HEK293 (cell line): ENCODE measurements around the gene CYP51A1.

Experiments used
- CTCF ChIA-PET: fragments of 350-600 bp; formaldehyde crosslinking; extraction: SDS; loops from one replicate; lab custom pipeline; 2021; ENCODE audit warnings: antibody characterized with exemption; lab: Yijun Ruan, JAX
- POLR2A ChIA-PET: fragments of 300-600 bp; formaldehyde crosslinking; extraction: SDS; loops from one replicate; lab custom pipeline; 2020; ENCODE audit warnings: antibody characterized with exemption, inconsistent platforms; lab: Yijun Ruan, JAX
- H3K27ac ChIP-seq: fragments of 200-500 bp; sonication (Bioruptor generic); 2 replicates; pipeline ENCODE4 v1.5.1; 2014; ENCODE audit warnings: low read depth, low read length, control low read depth, inconsistent platforms; ENCODE audit errors: extremely low read depth
- H3K36me3 ChIP-seq, 2 experiments: fragments of 200-500 bp in 1 of 2; sonication (Bioruptor generic) in 1 of 2; 1 replicate in 1 of 2; 2 replicates in 1 of 2; pipeline ENCODE4 v1.5.1; 2014 to 2017; ENCODE audit warnings: inconsistent platforms in 2 of 2, low read length in 2 of 2; ENCODE audit not compliant: control insufficient read depth in 2 of 2, insufficient read depth in 1 of 2
- H3K4me1 ChIP-seq: fragments of 200-500 bp; sonication (Bioruptor generic); 2 replicates; pipeline ENCODE4 v1.5.1; 2014; ENCODE audit warnings: mild to moderate bottlenecking, low read length, inconsistent platforms; ENCODE audit not compliant: control insufficient read depth, insufficient read depth
- H3K4me3 ChIP-seq: 2 replicates; pipeline ENCODE4 v1.5.1; 2011; ENCODE audit warnings: low read depth, mild to moderate bottlenecking, control low read depth, low read length, moderate library complexity
- H3K9me3 ChIP-seq: fragments of 200-500 bp; sonication (Bioruptor generic); 2 replicates; pipeline ENCODE4 v1.5.1; 2014; ENCODE audit warnings: low read depth, low read length, inconsistent platforms; ENCODE audit not compliant: control insufficient read depth, insufficient read depth
- AEBP2 ChIP-seq: fragments of 450-650 bp; formaldehyde crosslinking; IDR thresholded peaks from 2 replicates; pipeline ENCODE4 v1.5.1; 2016; ENCODE audit warnings: missing biosample characterization, missing genetic modification characterization, borderline replicate concordance
- GLI2 ChIP-seq: fragments of 450-650 bp; formaldehyde crosslinking; IDR thresholded peaks from 2 replicates; pipeline ENCODE4; 2017; ENCODE audit warnings: missing biosample characterization, missing genetic modification characterization, low read depth, borderline replicate concordance
- GLIS1 ChIP-seq: fragments of 450-650 bp; formaldehyde crosslinking; IDR thresholded peaks from 2 replicates; pipeline ENCODE4 v1.5.1; 2016; ENCODE audit warnings: missing biosample characterization, missing genetic modification characterization
- PBX3 ChIP-seq: sonication (generic); formaldehyde crosslinking; IDR thresholded peaks from 2 replicates; pipeline ENCODE4 v1.8.1; 2022; ENCODE audit warnings: mild to moderate bottlenecking, moderate library complexity, missing genetic modification reagents
- RBAK ChIP-seq: fragments of 450-650 bp; formaldehyde crosslinking; IDR thresholded peaks from 2 replicates; pipeline ENCODE4 v1.5.1; 2016; ENCODE audit warnings: missing biosample characterization, missing genetic modification characterization
- SALL2 ChIP-seq: fragments of 450-650 bp; formaldehyde crosslinking; IDR thresholded peaks from 2 replicates; pipeline ENCODE4 v1.5.0; 2017; ENCODE audit warnings: missing biosample characterization, mild to moderate bottlenecking, missing genetic modification characterization, borderline replicate concordance
- WT1 ChIP-seq: fragments of 450-650 bp; formaldehyde crosslinking; IDR thresholded peaks from 2 replicates; pipeline ENCODE4 v1.5.1; 2016; ENCODE audit warnings: missing biosample characterization, missing genetic modification characterization
- ZBTB21 ChIP-seq: fragments of 450-650 bp; formaldehyde crosslinking; IDR thresholded peaks from 2 replicates; pipeline ENCODE4 v1.5.1; 2017; ENCODE audit warnings: missing biosample characterization, missing genetic modification characterization
- ZFP37 ChIP-seq: fragments of 450-650 bp; formaldehyde crosslinking; IDR thresholded peaks from 2 replicates; pipeline ENCODE4 v1.5.1; 2016; ENCODE audit warnings: missing biosample characterization, missing genetic modification characterization
- ZNF2 ChIP-seq: fragments of 450-650 bp; formaldehyde crosslinking; IDR thresholded peaks from 2 replicates; pipeline ENCODE4 v1.5.1; 2016; ENCODE audit warnings: missing biosample characterization, missing genetic modification characterization
- ZNF211 ChIP-seq: fragments of 450-650 bp; formaldehyde crosslinking; IDR thresholded peaks from 2 replicates; pipeline ENCODE4 v1.5.1; 2016; ENCODE audit warnings: low read depth, missing biosample characterization, missing genetic modification characterization
- ZNF335 ChIP-seq: fragments of 450-650 bp; formaldehyde crosslinking; conservative IDR thresholded peaks from 2 replicates; pipeline ENCODE4 v1.5.1; 2016; ENCODE audit warnings: missing biosample characterization, missing genetic modification characterization
- ZNF433 ChIP-seq: fragments of 450-650 bp; formaldehyde crosslinking; IDR thresholded peaks from 2 replicates; pipeline ENCODE4 v1.5.1; 2016; ENCODE audit warnings: missing biosample characterization, missing genetic modification characterization, low read depth
- ZNF623 ChIP-seq: fragments of 450-650 bp; formaldehyde crosslinking; IDR thresholded peaks from 2 replicates; pipeline ENCODE4 v1.5.1; 2016; ENCODE audit warnings: missing biosample characterization, missing genetic modification characterization
- ZNF626 ChIP-seq: fragments of 450-650 bp; sonication (Bioruptor Pico); formaldehyde crosslinking; IDR thresholded peaks from 2 replicates; pipeline ENCODE4 v1.5.1; 2018; ENCODE audit warnings: missing biosample characterization, missing genetic modification characterization, inconsistent platforms
- ZNF658 ChIP-seq: fragments of 450-650 bp; formaldehyde crosslinking; IDR thresholded peaks from 2 replicates; pipeline ENCODE4; 2016; ENCODE audit warnings: missing biosample characterization, missing genetic modification characterization
- ZNF785 ChIP-seq: fragments of 450-650 bp; formaldehyde crosslinking; IDR thresholded peaks from 2 replicates; pipeline ENCODE4 v1.5.1; 2016; ENCODE audit warnings: missing biosample characterization, missing genetic modification characterization
- TF ChIP-seq, protein P1 (sequence below): fragments of 450-650 bp; formaldehyde crosslinking; IDR thresholded peaks from 2 replicates; pipeline ENCODE4 v1.5.1; 2016; ENCODE audit warnings: missing biosample characterization, missing genetic modification characterization, borderline replicate concordance
- TF ChIP-seq, protein P2 (sequence below): fragments of 450-650 bp; formaldehyde crosslinking; IDR thresholded peaks from 2 replicates; pipeline ENCODE4 v1.5.1; 2016; ENCODE audit warnings: missing biosample characterization, missing genetic modification characterization
- TF ChIP-seq, protein P3 (sequence below): fragments of 450-650 bp; formaldehyde crosslinking; IDR thresholded peaks from 2 replicates; pipeline ENCODE4 v1.5.1; 2017; ENCODE audit warnings: missing biosample characterization, missing genetic modification characterization
- TF ChIP-seq, protein P4 (sequence below): fragments of 450-650 bp; formaldehyde crosslinking; IDR thresholded peaks from 2 replicates; pipeline ENCODE4 v1.5.1; 2016; ENCODE audit warnings: missing biosample characterization, missing genetic modification characterization

Gene CYP51A1

GRCh38 chr7:92115821-92116220 is 18.5 kb downstream of the CYP51A1 start (continued):
- TF ChIP-seq, protein P1, sequence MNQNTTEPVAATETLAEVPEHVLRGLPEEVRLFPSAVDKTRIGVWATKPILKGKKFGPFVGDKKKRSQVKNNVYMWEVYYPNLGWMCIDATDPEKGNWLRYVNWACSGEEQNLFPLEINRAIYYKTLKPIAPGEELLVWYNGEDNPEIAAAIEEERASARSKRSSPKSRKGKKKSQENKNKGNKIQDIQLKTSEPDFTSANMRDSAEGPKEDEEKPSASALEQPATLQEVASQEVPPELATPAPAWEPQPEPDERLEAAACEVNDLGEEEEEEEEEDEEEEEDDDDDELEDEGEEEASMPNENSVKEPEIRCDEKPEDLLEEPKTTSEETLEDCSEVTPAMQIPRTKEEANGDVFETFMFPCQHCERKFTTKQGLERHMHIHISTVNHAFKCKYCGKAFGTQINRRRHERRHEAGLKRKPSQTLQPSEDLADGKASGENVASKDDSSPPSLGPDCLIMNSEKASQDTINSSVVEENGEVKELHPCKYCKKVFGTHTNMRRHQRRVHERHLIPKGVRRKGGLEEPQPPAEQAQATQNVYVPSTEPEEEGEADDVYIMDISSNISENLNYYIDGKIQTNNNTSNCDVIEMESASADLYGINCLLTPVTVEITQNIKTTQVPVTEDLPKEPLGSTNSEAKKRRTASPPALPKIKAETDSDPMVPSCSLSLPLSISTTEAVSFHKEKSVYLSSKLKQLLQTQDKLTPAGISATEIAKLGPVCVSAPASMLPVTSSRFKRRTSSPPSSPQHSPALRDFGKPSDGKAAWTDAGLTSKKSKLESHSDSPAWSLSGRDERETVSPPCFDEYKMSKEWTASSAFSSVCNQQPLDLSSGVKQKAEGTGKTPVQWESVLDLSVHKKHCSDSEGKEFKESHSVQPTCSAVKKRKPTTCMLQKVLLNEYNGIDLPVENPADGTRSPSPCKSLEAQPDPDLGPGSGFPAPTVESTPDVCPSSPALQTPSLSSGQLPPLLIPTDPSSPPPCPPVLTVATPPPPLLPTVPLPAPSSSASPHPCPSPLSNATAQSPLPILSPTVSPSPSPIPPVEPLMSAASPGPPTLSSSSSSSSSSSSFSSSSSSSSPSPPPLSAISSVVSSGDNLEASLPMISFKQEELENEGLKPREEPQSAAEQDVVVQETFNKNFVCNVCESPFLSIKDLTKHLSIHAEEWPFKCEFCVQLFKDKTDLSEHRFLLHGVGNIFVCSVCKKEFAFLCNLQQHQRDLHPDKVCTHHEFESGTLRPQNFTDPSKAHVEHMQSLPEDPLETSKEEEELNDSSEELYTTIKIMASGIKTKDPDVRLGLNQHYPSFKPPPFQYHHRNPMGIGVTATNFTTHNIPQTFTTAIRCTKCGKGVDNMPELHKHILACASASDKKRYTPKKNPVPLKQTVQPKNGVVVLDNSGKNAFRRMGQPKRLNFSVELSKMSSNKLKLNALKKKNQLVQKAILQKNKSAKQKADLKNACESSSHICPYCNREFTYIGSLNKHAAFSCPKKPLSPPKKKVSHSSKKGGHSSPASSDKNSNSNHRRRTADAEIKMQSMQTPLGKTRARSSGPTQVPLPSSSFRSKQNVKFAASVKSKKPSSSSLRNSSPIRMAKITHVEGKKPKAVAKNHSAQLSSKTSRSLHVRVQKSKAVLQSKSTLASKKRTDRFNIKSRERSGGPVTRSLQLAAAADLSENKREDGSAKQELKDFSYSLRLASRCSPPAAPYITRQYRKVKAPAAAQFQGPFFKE (tag by site-specific recombination) = no peak
- no peak for TF ChIP-seq GLIS1 (tag by site-specific recombination)
- no peak for TF ChIP-seq ZNF626 (tag by site-specific recombination)
- no peak for TF ChIP-seq ZNF623 (tag by site-specific recombination)
- no peak for TF ChIP-seq ZBTB21 (tag by site-specific recombination)
- no peak for TF ChIP-seq ZNF2
- TF ChIP-seq GLI2 = no peak
- TF ChIP-seq ZNF785 (tag by site-specific recombination) = no peak
- TF ChIP-seq, protein P2, sequence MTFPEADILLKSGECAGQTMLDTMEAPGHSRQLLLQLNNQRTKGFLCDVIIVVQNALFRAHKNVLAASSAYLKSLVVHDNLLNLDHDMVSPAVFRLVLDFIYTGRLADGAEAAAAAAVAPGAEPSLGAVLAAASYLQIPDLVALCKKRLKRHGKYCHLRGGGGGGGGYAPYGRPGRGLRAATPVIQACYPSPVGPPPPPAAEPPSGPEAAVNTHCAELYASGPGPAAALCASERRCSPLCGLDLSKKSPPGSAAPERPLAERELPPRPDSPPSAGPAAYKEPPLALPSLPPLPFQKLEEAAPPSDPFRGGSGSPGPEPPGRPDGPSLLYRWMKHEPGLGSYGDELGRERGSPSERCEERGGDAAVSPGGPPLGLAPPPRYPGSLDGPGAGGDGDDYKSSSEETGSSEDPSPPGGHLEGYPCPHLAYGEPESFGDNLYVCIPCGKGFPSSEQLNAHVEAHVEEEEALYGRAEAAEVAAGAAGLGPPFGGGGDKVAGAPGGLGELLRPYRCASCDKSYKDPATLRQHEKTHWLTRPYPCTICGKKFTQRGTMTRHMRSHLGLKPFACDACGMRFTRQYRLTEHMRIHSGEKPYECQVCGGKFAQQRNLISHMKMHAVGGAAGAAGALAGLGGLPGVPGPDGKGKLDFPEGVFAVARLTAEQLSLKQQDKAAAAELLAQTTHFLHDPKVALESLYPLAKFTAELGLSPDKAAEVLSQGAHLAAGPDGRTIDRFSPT (tag by site-specific recombination) = no peak
- no peak for TF ChIP-seq RBAK (tag by site-specific recombination)

GRCh38 chr7:92110857-92111256 is 23.4 kb downstream of the CYP51A1 start:
- H3K4me1 ChIP-seq = no peaks in the 10 kb centered on the region
- ChIA-PET POLR2A (no interaction called here), CTCF (no interaction called here)
- peaks cover 24 to 33% of the 10 kb centered on the region in 2 experiments for H3K36me3 ChIP-seq
- H3K27ac ChIP-seq = no peak overlapping the region
- TF ChIP-seq ZFP37 (tag by site-specific recombination) = no peak
- TF ChIP-seq ZNF335 = no peak
- no peak for TF ChIP-seq SALL2
- TF ChIP-seq ZNF658 (tag by site-specific recombination) = no peak
- TF ChIP-seq, protein P3, sequence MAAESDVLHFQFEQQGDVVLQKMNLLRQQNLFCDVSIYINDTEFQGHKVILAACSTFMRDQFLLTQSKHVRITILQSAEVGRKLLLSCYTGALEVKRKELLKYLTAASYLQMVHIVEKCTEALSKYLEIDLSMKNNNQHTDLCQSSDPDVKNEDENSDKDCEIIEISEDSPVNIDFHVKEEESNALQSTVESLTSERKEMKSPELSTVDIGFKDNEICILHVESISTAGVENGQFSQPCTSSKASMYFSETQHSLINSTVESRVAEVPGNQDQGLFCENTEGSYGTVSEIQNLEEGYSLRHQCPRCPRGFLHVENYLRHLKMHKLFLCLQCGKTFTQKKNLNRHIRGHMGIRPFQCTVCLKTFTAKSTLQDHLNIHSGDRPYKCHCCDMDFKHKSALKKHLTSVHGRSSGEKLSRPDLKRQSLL (tag by site-specific recombination) = no peak
- no peak overlapping the region for H3K4me3 ChIP-seq
- no peaks in the 10 kb centered on the region for H3K9me3 ChIP-seq

DNA sequence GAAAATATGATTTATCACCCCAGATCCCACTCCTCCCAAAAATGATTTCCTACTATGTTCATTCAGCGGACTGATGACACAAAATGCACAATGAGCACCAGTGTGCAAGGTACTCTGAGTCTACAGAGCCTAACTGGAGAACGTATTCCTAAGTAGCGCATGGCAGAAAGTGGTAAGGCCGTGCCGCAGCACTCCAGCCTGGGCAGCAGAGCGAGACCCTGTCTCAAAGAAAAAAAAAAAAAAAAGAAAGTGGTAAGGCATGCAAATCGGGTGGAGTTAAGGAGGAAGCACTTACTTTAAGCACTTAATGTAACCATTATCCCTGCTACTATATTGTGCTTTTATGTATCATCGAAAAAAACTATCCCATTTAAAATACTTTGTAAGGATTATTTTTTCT is 25.5 kb downstream of the CYP51A1 start:
- Histone ChIP-seq H3K27ac (no peak overlapping the region), H3K4me3 (no peak overlapping the region), H3K4me1 (no peaks in the 10 kb centered on the region), H3K9me3 (no peaks in the 10 kb centered on the region), H3K36me3 (peaks cover 21 to 34% of the 10 kb centered on the region in 2 experiments)
- CTCF ChIA-PET = no interaction called here
- POLR2A ChIA-PET = no interaction called here
- TF ChIP-seq, protein P4, sequence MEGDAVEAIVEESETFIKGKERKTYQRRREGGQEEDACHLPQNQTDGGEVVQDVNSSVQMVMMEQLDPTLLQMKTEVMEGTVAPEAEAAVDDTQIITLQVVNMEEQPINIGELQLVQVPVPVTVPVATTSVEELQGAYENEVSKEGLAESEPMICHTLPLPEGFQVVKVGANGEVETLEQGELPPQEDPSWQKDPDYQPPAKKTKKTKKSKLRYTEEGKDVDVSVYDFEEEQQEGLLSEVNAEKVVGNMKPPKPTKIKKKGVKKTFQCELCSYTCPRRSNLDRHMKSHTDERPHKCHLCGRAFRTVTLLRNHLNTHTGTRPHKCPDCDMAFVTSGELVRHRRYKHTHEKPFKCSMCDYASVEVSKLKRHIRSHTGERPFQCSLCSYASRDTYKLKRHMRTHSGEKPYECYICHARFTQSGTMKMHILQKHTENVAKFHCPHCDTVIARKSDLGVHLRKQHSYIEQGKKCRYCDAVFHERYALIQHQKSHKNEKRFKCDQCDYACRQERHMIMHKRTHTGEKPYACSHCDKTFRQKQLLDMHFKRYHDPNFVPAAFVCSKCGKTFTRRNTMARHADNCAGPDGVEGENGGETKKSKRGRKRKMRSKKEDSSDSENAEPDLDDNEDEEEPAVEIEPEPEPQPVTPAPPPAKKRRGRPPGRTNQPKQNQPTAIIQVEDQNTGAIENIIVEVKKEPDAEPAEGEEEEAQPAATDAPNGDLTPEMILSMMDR (tag by site-specific recombination) = no peak
- TF ChIP-seq AEBP2 (tag by site-specific recombination) = no peak
- no peak for TF ChIP-seq ZNF211 (tag by site-specific recombination)
- TF ChIP-seq ZNF335 = no peak
- no peak for TF ChIP-seq ZNF433 (tag by site-specific recombination)
- TF ChIP-seq PBX3 (CRISPR knock-in tag) = no peak
- TF ChIP-seq WT1 (tag by site-specific recombination) = no peak
